Measurements from ENCODE around the gene CFAP107. TPM values are rescaled to one million over a fixed set of nuclear protein-coding genes. Genes with fewer than 3 reads are reported as not detected.
"Not testable (repeated sequence)": the region's sequence is repeated elsewhere in the genome, so short reads cannot be mapped to it uniquely, and the experiment has no call there.

The CFAP107 gene, protein sequence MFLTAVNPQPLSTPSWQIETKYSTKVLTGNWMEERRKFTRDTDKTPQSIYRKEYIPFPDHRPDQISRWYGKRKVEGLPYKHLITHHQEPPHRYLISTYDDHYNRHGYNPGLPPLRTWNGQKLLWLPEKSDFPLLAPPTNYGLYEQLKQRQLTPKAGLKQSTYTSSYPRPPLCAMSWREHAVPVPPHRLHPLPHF
- not detected for total RNA-seq
- long read RNA-seq = 0 reads

DNA sequence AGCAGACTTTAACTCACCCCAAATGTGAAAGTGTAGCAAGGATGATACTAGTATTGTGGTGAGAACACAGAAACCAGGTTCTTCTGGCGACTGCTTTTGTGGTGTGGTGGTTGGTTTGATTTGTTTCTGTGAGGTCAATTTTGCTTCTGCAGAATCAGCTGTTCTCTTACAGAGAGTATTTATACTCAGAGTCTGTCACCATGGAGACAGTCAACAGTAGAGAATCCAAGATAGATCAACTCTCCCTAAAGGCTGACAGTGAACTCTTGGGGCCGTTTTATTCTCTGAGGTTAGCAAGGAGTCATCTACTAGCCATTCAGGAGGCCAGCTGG, at the start of gene CFAP107:
Gene CFAP107 (plus strand): TSS at position 209 of the 332 bp plus-strand sequence. CDS start 231 bp downstream, outside the sequence.
- no peak for DNase-seq (ENCODE audit: low spot score)

DNA sequence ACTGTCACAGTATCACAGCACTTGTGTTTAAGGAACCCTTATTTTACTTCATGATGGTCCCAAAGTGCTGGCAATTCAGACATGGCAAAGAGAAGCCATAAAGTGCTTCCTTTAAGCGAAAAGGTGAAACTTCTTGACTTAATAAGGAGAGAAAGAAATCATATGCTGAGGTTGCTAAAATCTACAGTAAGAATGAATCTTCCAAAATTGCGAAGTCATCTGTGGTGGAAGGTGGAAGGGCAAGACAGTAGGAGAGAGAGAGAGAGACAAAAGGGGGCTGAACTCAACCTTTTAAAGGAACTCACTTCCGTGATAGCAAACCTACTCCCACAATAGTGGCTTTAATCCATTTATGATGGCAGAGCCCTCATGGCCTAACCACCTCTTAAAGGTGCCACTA, 49.3 kb upstream of the CFAP107 start:
- DNase-seq (ENCODE audit: low spot score) = no peak

DNA sequence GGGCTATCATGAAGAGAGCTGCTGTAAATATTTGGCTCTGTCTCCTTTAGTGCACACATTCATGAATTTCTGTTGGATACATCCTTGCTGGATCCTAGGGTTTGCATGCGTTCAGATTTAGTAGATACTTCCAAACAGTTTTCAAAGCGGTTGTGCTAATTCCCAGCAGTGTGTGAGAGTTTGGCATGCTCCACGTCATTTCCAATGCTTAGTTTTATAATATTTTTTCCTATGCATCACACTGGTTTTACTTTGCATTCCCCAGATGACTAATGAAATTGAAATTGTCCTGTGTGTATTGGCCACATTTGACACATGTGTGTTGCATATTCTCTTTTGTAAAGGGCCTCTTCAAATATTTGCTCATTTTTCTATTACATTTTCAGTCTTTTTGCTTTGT, 48.6 kb upstream of the CFAP107 start:
- DNase-seq (ENCODE audit: low spot score) = no peak

DNA sequence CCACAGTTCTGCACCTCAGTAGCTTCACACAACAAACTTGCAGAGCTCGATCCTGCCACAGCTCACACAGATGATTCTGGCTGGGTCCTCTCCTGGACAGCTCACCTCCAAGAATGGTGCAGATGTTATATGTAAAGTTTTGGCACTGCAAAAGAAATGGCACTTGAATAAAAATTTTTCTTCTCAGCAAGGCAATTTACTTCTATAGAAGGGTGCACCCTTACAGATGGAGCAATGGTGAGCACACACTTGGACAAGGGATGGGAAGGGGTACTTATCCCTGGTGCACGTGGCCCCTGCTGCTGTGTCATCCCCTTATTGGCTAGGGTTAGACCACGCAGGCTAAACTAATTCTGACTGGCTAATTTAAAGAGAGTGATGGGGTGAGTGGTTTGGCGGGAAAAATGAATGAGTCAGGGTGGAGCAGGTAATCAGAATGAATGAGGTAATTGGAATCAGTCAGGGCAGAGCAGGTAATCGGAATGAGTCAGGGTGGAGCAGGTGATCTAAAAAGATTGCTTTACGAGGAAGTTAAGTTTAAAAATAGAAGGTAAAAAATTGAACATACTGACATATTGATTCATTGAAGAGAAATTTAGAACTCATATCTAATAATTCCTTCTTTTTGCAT, 42.1 kb upstream of the CFAP107 start:
- DNase-seq (ENCODE audit: low spot score) = no peak

DNA sequence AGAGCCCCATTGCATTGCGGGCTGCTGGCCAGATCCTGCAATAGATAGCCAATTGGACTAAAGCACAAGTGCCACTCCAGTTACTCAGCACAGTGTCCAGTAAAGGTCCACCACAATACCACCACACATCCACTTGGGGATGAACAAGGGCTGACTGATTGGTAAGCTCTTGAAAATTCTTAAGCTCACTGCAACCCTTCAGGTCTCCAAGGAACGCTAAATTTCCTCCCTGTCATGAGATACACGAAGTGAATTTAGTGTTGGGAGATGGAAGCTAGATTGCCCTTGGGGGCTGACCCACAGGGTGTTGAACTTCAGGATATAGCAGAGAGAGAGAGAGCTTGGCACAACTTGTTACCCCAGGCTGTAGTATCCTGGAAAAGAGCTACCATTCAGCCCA, 39.9 kb upstream of the CFAP107 start:
- no peak for DNase-seq (ENCODE audit: low spot score)

DNA sequence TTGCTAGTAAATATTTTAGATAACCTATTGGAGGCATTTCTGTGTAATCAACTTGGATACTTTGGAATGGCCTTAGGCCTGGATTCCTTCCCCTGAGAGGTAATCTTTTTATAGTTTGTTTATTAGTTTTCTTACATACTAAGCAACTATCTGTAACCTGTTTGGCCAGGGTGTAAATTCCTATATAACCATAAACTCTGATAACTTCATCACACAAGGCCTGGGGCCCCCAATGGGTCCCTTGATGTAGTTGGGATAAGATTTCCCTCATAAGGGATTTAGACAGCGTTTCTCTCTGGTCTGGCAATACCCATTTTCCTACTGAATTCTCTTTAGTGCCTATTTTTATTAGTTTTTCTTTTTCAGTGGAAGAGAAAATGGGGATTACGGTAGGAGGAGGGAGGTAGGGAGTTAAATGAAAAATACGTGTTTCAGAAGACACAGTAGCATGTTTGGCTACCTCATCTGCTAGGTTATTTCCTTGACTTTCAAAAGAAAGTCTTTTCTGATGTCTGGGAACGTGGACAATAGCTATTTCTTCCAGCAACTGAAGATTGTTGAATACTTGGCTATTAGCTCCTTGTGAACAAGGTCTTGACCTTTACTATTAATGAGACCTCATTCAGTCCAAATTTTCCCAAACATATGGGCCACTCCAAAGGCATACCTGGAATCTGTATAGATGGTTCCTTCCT, 37.5 kb upstream of the CFAP107 start:
- no peak for DNase-seq (ENCODE audit: low spot score)

DNA sequence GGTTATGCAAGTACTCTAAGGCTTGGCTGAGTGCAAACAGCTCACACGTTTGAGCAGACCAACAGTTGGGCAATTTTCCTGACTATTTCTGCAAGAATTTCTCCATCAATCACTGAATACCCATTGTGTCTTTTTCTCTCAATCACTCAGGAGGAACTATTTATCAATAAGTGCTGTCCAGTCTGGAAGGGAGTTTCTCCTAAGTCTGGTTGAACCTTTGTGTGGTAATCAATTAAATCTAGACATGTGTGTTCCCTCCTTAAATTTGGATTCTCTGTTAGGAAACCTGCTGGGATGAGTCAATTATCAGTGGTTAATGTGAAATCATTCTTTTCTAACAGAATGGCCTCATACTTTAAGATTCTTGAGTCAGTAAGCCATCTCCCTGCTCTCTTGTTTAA, 36.9 kb upstream of the CFAP107 start:
- DNase-seq (ENCODE audit: low spot score) = no peak

DNA sequence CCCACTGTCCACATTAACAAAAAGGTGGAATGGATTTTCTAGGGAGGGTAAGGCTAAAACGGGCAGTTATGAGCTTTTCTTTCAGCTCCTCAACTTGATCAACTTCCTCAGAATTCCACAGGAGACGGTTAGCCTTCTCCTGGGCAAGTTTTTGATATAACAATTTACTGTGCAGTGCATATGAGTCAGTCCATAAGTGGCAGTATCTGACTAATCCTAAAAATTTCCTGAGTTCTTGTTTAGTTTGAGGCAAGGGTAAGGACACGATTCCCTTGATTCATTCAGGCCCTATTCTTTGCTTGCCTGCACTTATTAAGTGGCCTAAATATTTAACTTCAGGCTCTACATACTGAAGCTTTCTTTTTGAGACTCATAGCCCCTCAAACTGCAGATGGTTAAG, 36.3 kb upstream of the CFAP107 start:
- DNase-seq (ENCODE audit: low spot score) = no peak

DNA sequence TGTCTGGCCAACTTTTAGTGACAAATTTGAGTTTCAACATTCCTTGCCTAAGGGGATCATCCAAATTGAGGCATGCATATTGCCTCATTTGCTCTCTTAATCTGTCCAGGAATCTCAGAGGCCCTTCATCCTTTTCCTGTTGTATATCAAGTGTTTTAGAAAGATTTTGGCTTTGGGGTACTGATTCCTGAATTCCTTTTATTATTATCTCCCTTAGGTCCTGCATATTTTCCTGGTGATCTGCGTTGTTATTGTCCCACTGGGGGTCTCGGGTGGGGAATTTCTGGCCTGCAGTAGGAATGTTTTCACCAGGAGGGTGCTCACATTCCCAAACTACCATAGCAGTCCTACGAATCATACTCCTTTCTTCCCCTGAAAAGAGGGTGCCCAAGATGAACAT, 34.5 kb upstream of the CFAP107 start:
- DNase-seq (ENCODE audit: low spot score) = no peak

DNA sequence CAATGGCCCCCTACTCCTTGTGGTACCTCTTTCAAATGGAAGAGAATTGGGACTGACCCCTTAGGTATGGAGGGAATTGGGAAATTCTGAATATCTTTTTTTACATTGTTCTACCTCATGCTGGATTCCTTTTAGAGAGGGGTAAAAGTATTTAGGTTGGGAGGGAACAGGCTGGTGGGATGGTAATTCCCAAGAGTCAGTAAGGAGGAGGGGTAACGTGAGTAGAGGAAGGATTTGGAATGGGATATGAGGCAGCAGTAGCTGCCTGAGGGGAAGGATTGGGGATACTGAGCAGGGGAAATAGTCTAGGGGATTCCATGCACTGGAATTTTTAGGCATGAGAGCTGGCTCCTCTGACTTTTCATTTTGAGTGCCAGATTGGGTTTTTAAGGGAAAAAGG, 33.9 kb upstream of the CFAP107 start:
- DNase-seq (ENCODE audit: low spot score) = no peak

DNA sequence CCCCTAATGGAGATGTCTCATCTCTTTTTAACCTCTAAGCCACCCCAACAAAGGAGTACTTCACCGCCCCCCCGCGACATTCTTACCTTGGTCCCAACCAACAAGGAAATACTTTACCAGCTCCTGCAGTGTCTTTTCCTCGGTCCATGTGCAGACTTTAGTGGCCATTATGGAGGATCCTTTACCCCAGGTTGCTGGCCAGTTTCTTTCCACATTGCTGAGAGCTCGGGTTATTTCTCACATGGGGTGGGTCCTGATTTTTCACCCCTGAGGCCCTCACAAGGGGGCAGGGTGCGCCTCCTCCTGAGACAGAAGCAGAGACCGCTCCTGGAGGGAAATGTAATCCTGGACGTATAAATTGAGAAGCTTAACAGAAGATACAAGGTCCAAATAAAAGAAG, 33.1 kb upstream of the CFAP107 start:
- no peak for DNase-seq (ENCODE audit: low spot score)

DNA sequence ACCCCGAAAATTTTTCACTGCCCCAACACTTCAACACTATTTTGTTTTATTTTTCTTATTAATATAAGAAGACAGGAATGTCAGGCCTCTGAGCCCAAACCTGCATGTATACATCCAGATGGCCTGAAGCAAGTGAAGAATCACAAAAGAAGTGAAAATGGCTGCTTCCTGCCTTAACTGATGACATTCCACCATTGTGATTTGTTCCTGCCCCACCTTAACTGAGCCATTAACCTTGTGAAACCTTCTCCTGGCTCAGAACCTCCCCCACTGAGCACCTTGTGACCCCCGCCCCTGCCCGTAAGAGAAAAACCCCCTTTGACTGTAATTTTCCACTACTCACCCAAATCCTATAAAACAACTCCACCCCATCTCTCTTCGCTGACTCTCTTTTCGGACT, 32.3 kb upstream of the CFAP107 start:
- DNase-seq (ENCODE audit: low spot score) = not testable (repeated sequence)

DNA sequence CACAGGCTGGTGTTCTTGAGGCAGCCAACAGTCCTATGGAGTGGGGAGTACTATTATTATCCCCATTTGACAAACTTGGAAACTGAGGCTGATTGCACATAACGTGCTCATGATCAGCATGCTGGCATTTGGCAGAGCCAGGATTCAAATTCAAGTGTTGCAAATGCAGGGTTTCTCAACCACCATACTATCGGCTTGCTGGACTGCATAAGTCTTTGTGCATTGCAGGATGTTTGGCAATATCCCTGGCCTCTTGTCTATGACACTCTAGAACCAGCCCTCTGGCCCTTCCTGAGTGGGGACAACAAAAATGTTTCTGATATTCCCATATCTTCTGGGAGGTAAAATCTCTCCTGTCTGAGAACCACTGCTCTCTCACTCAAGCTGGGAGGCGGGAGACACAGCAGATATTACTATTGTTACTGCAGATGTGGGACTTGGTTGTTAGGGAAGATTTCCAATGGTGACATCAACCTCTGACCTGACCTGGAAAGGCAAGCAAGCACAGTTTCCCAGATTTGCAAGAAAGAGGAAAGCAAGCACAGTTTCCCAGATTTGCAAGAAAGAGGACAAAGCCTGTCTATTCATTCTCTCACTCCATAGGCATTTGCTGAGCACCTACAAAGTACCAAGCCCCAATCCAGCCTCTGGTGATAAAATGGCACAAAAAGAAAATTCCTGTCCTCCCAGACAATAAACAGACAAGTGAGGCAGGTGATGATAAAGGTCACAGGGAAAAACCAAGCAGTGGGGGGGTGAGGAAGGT, 31.1 kb upstream of the CFAP107 start:
- DNase-seq (ENCODE audit: low spot score) = no peak

DNA sequence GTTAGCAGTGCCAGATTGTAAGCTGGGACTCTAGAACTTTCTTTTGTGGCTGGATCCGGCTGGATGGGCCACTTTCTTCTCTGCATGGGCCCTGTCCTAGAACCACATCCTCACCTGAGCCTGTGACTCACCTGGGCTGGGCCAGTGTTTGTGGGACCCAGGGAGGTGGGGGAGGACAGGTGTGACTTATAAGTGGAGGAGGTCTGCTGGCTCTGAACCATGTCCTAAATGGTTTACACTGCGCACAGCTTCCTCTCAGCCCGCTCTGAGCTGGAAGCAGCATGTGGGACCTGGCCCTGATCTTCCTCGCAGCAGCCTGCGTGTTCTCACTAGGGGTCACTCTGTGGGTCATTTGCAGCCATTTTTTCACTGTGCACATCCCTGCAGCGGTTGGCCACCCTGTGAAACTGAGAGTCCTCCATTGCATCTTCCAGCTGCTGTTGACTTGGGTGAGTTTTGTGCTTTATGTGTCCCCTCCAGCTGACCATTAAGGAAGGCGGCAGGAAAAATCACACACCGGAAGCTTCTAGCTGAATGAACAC, 30.0 kb upstream of the CFAP107 start, which contains the start of gene AADACL3:
Gene AADACL3 (plus strand): TSS at position 215 of the 542 bp plus-strand sequence. CDS start 67 bp downstream, at position 282.
- DNase-seq (ENCODE audit: low spot score) = no peak

DNA sequence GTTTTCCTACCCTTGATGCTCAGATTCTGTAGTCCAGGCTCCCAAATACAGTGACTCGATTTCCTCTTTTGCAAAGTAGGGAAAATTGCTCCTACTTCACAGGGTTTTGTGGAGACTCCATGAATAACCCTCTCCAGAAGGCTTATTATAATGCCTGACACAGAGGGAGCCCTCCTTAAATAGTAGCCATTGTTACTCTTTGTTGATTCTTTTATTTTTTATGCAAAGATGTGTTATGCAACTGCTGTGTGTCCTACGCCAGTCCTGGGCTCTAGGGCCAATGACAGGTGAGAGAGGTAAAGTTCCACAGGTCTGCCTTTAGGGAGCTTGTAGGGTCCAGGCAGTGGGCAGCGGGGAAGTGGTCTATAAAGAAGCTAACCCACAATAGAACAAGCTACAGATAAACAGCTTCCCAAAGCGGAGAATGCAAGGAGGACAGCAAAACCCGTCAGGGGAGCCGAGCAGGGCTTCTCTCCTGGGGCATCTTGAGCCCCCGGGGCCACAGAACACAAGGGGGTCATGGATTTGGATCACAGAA, 28.6 kb upstream of the CFAP107 start:
- no peak for DNase-seq (ENCODE audit: low spot score)

DNA sequence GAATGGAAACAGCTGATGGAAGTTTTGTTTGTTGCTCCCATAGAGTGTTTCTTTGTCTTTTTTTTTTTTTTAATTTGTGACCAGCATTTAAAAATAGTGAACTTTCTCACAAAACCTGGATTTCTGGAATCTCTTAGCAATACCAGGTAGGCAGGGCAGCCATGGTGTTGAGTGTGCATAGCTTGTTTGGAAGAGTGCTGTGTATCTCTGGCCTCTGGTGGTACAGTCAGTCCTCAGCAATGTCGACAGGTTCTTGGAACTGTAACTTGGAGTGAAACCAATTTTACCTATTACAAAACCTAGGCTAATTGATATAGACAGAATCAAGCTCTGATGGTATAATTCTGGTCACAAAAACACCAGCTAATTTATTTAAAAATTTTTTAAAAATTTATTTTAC, 23.4 kb upstream of the CFAP107 start:
- DNase-seq (ENCODE audit: low spot score) = no peak

DNA sequence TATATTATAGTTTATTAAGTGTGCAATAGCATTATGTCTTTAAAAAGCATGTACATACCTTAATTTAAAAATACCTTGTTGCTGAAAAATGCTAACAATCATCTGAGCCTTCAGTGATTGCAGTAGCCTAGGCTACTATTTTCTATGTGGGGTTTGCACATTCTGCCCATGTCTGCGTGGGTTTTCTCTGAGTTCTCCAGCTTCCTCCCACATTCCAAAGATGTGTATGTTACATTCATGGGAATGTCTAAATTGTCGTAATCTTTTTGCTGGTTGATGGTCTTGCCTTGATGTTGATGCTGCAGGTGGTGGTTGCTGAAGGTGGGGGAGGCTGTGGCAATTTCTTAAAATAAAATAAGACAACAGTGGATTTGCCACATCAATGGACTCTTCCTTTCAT, 17.6 kb upstream of the CFAP107 start:
- no peak for DNase-seq (ENCODE audit: low spot score)

DNA sequence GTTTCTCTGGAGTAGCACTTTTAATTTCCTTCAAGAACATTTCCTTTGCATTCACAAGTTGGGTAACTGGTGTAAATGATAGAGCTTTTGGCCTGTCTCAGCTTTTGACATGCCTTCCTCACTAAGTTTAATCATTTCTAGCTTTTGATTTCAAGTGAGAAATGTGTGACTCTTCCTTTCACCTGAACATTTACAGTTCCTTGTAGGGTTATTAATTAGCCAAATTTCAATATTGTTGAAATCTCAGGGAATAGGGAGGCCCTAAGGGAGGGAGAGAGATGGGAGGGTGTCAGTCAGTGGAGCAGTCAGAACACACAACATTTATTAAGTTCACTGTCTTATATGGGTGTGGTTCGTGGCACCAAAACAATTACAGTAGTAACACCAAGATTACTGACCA, 15.8 kb upstream of the CFAP107 start:
- DNase-seq (ENCODE audit: low spot score) = no peak

DNA sequence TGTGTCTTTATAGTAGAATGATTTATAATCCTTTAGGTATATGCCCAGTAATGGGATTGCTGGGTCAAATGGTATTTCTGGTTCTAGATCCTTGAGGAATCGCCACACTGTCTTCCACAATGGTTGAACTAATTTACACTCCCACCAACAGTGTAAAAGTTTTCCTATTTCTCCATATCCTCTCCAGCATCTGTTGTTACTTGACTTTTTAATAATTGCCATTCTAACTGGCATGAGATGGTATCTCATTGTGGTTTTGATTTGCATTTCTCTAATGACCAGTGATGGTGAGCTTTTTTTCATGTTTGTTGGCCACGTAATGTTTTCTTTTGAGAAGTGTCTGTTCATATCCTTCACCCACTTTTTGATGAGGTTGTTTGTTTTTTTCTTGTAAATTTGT, 14.9 kb upstream of the CFAP107 start:
- not testable (repeated sequence) for DNase-seq (ENCODE audit: low spot score)

DNA sequence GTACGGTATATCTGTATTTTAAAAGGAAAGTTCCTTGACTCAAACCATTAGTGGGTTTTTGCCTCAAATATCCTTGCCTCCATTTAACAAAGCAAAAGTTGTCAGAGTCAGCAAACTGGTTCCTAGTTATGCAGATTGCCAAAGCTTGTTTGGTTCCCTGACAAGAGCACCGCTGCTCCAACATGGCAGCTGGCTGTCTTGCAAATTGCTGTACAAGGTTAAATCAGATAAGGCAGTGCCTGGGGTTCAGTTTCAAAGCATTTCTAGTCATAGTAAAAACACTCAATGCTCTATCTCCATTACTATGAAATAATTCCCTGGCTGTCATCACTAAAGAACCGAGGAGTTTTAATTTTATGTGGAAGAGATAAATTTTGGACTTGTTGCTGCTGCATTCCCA, 11.3 kb upstream of the CFAP107 start:
- no peak for DNase-seq (ENCODE audit: low spot score)

DNA sequence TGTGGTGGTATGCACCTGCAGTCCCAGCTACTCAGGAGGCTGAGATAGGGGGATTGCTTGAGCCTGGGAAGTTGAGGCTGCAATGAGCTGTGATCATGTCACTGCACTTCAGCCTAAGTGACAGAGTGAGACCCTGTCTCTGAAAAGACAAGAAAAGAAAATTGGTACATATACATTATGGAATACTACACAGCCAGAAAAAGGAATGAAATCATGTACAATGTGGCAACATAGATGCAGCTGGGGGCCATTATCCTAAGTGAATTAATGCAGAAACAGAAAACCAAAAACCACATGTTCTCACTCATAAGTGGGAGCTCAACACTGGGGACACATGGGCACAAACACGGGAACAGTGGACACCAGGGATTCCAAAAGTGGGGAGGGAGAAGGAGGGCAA, 7.1 kb upstream of the CFAP107 start:
- DNase-seq (ENCODE audit: low spot score) = no peak

All from mesenteric fat pad (tissue), 1 donor.